ENCODE results near the gene FARP1.

Gene FARP1

DNA sequence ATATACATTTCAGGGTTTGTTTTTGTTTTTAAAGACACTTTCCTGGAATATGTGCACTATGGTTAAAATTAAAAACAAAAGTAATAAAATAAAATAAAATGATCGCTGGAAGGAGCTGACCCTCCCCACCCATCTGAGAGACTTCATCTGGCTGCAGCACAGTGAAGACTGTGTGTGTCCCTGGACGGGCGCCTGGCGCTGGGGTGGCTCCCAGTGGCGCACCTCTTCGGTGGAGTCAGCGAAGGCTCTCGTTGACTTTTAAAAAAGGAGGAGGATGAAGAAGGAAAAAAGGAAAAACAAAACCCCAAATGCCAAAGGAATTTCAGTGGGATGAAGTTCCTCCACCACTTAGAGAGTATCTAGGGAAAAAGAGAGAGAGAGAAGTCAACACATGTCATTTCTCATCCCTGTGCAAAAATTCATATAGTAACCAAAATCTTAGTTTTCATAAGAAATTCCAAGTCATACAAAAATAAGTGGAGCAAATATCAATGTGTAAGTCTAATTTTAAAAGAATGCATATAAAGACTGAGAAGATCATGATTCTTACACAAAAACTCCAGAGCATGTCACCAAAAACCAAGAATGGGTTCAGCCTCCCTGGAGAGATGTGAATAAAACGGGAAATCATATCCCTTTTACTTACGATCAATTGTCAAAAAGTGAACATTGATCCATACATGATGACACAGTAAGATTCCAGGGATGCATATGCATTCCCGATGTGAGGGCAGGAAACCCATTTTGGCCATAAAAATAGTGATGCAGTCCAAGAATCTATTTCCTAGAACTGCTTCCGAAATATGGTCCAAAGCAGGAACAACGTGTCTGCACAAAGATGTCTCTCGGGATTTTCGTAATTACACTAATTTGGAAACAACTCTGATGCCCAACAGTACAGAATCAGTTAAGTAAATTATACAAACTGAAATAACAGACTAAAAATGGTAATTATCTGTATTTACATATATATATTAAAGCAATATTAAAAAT is 310.3 kb downstream of the FARP1 start:
- DNase-seq, result no peak

- no peak for DNase-seq
Observed at GRCh38 chr13:98454389-98454881, 311.5 kb downstream of the FARP1 start.

- DNase-seq, result no peak
Observed at GRCh38 chr13:98456413-98456845, 313.5 kb downstream of the FARP1 start.

DNA sequence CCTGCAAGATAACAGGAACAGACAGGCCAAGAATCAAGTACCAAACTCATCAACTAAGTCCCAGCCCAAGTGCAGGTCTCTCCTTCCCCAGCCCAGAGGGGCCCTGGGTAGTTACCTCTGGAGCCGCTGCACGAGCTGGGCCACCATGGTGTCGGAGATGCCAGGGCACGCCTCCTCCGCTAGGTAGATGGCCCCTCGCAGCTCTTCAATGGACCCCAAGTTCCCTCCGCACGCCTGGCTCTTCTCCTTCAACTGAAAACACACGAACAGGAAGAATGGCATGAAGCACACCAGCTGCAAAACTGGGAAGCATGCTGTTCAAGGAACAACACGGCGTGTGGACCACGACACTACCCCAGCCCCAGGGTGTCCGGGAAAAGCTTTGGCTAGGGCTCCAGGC is 314.2 kb downstream of the FARP1 start:
- no peak for DNase-seq

DNA sequence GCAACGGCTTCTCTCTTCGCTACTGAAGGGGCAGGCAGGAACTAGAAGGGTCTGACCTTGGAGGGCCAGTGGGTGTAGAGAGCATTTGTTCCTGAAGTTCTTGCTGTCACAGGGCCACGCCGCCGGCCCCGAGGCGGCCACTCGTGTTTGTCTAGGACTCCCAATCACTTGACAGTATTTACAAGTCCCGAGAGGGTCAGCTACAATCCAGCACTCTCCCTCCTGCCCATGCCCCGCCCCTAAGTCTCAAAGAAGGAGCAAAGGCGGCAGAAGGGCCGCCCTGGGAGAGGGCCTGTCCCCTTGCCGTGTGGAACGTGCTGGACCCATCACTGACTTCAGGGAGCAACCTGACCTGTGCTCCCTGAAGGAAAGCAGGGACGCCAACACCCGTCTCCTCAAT is 315.5 kb downstream of the FARP1 start:
- no peak for DNase-seq

GRCh38 chr13:98459171-98459681 is 316.3 kb downstream of the FARP1 start:
- no peak for DNase-seq

GRCh38 chr13:98459721-98460370 is 317.0 kb downstream of the FARP1 start:
- no peak for DNase-seq

- DNase-seq, result no peak
Observed at GRCh38 chr13:98460516-98460915, 317.6 kb downstream of the FARP1 start.

- no peak for DNase-seq
Observed at GRCh38 chr13:98461486-98462240, 318.8 kb downstream of the FARP1 start.

DNA sequence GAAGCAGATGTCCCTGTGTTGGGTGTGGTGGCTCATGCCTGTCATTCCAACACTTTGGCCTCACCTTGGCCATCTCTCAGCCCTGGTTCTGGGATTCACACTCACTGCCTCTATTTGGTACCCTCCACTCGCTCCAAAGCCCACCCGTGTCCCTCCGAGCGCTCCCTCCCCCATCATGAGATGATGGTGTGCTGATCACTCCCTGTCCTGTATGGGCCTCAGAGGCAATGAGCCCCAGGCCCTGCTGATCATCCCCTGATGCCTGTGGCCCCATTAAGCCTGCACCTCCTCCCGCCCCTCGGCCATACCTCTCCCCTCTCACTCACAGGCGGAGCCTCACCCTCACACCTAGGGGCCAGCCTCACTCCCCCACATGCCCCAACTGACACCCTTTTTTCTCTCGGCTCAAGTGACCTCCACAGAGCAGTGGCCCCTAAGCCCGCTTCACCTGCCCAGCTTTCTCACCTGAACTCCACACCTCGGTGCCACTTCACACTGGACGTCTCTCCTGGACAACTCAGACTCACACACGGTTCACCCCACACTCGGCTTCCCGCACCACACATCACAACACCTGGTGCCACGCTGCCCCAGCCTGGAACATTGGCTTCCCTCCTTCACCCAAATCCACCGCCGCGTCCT is 319.5 kb downstream of the FARP1 start:
- DNase-seq, result no peak

DNA sequence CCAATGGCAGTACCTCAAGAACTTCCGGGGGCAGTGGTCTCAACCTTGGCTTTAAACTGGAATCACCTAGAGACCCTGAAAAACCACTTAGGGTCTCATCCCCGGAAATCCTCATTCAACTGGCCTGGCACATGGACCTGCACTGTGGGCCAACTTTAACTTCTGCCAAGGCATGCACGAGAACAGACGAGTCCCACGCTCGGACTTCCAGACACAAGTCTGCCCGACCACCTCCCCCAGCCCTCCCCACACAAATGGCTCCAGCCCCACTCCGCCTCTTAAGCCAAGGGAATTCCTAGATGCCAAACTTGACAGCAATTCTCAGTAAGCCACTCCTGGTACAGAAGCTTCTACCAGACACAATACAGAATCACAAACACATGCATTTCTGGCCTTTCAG is 320.1 kb downstream of the FARP1 start:
- DNase-seq, result no peak

- peak in 1 of 2 donors; percentile 36 for DNase-seq
Observed at GRCh38 chr13:98466634-98467236, 323.8 kb downstream of the FARP1 start.

- no peak for DNase-seq
Observed at GRCh38 chr13:98467263-98467985, 324.5 kb downstream of the FARP1 start.

- DNase-seq, result no peak
Observed at GRCh38 chr13:98468361-98468760, 325.5 kb downstream of the FARP1 start.

GRCh38 chr13:98468929-98469328 is 326.0 kb downstream of the FARP1 start:
- DNase-seq, result no peak

GRCh38 chr13:98470920-98471319 is 328.0 kb downstream of the FARP1 start:
- DNase-seq, result no peak

GRCh38 chr13:98471934-98472333 is 329.0 kb downstream of the FARP1 start:
- no peak for DNase-seq

DNA sequence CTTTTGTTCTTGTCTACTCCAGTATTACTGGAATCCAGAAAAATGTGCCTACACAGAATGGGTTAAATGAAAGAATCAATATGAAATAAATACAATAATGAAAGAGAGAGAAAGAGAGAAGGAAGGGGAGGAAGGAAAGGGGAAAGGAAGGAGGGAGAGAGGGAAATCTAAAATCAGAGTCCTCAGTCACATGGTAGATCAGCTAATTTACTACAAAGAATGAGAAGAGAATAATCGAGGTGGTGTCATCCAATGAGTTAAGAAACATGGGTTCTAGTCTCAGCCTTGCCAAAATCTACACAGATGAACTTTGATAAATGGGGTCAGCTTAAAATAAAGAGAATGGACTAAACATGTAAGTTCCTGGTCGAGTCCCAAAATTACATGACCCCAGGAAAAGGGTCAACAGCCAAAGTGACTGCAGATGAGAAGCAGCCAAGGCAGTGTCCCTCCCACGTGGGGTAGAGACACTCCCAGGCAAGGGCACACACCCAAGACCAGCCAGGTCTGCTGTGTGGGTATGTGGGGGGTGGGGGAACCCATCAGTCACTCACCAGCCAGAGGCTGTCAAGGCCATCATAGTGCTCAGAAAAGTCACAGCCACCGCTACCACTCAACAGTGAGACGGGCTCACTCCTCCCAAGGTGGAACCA is 330.4 kb downstream of the FARP1 start:
- DNase-seq, result no peak

GRCh38 chr13:98473788-98474144 is 330.9 kb downstream of the FARP1 start:
- DNase-seq, result no peak

GRCh38 chr13:98474292-98474691 is 331.4 kb downstream of the FARP1 start:
- no peak for DNase-seq

DNA sequence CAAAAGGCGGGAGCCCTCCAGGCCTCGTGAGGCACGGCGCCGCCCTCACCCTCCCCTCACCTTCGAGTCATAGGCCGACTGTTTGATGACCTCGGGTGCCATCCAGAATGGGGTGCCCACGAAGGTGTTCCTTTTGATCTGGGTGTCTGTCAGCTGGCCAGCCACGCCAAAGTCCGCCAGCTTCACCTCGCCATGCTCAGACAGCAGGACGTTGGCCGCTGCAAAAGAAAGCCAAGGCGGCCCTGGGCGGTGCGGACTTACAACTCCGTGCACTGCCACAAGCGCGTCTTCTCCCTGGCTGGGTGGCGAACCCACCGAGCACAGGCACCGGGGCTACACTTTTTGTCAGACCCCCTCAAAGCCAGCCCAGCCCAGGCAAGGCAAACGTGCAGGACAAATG is 331.9 kb downstream of the FARP1 start:
- no peak for DNase-seq
